GM19463 (cell line): Measurements from ENCODE around the gene AIFM3.
"Not testable (repeated sequence)": the region's sequence is repeated elsewhere in the genome, so short reads cannot be mapped to it uniquely, and the experiment has no call there.

ENCODE experiments used
- ATAC-seq: cut with Tn5 transposase; IDR thresholded peaks from one replicate; pipeline ENCODE4 v1.9.1; 2021; ENCODE audit warnings: mild to moderate bottlenecking, moderate library complexity; ENCODE audit not compliant: unreplicated experiment

AIFM3 gene

GRCh38 chr22:20957102-20957682 is 9.9 kb upstream of the AIFM3 start:
- ATAC-seq = no peak

- no peak for ATAC-seq
These were observed 9.2 kb upstream of the AIFM3 start for GRCh38 chr22:20957683-20958431.

GRCh38 chr22:20959578-20960461 is 7.2 kb upstream of the AIFM3 start:
- ATAC-seq = no peak

GRCh38 chr22:20960609-20961008 is 6.4 kb upstream of the AIFM3 start:
- no peak for ATAC-seq

- no peak for ATAC-seq
These were observed 4.5 kb upstream of the AIFM3 start for GRCh38 chr22:20962491-20962945.

- no peak for ATAC-seq
These were observed 3.6 kb upstream of the AIFM3 start for GRCh38 chr22:20963201-20964052.

GRCh38 chr22:20964090-20964798 is 2.8 kb upstream of the AIFM3 start:
- no peak for ATAC-seq

- no peak for ATAC-seq
These were observed 2.3 kb upstream of the AIFM3 start for GRCh38 chr22:20964799-20965103.

- ATAC-seq = no peak
These were observed 1.8 kb upstream of the AIFM3 start for GRCh38 chr22:20965104-20965887.

GRCh38 chr22:20965888-20966855 is 883 bp upstream of the AIFM3 start:
- no peak for ATAC-seq

GRCh38 chr22:20967697-20968211 is 699 bp downstream of the AIFM3 start:
- no peak for ATAC-seq

GRCh38 chr22:20968281-20968977 is 1.4 kb downstream of the AIFM3 start:
- no peak for ATAC-seq

GRCh38 chr22:20970939-20971657 is 4.0 kb downstream of the AIFM3 start:
- ATAC-seq = no peak

GRCh38 chr22:20972014-20972694 is 5.1 kb downstream of the AIFM3 start:
- not testable (repeated sequence) for ATAC-seq

- ATAC-seq = no peak
These were observed 6.0 kb downstream of the AIFM3 start for GRCh38 chr22:20972933-20973577.
